KMS-11 (cell line): Measurements from ENCODE around the gene AP4M1.

Experiments
- H2AFZ ChIP-seq: fragments of 200-600 bp; sonication (generic); 2 replicates; pipeline ENCODE4 v1.6.1; 2016; ENCODE audit warnings: antibody characterized with exemption, mixed run types, low read depth
- H3K27ac ChIP-seq: fragments of 200-600 bp; sonication (generic); 2 replicates; pipeline ENCODE4 v1.6.1; 2016; ENCODE audit warnings: mild to moderate bottlenecking, mixed run types
- H3K27me3 ChIP-seq: fragments of 200-600 bp; sonication (generic); 2 replicates; pipeline ENCODE4 v1.6.1; 2017; ENCODE audit warnings: mild to moderate bottlenecking, low read depth, mixed run types, moderate library complexity; ENCODE audit not compliant: insufficient read depth
- H3K36me3 ChIP-seq: fragments of 200-600 bp; sonication (generic); 2 replicates; pipeline ENCODE4 v1.6.1; 2017; ENCODE audit warnings: mild to moderate bottlenecking, mixed run types; ENCODE audit not compliant: insufficient read depth
- H3K4me1 ChIP-seq: fragments of 200-600 bp; sonication (generic); 2 replicates; pipeline ENCODE4 v1.6.1; 2016; ENCODE audit warnings: mild to moderate bottlenecking, low read depth, mixed run types; ENCODE audit not compliant: poor library complexity, severe bottlenecking
- H3K4me2 ChIP-seq: fragments of 200-600 bp; sonication (generic); 2 replicates; pipeline ENCODE4 v1.7.0; 2016; ENCODE audit warnings: mild to moderate bottlenecking, mixed run types
- H3K4me3 ChIP-seq: fragments of 200-600 bp; sonication (generic); IDR thresholded peaks from 2 replicates; pipeline ENCODE4 v1.6.1; 2017; ENCODE audit warnings: low read depth, low read length, mixed read lengths; ENCODE audit not compliant: insufficient read depth
- H3K79me2 ChIP-seq: fragments of 200-600 bp; sonication (generic); 2 replicates; pipeline ENCODE4 v1.6.1; 2016; ENCODE audit warnings: low read depth, mixed run types; ENCODE audit not compliant: insufficient read depth
- H3K9ac ChIP-seq: fragments of 200-600 bp; sonication (generic); 2 replicates; pipeline ENCODE4 v1.6.1; 2016; ENCODE audit warnings: mild to moderate bottlenecking, mixed run types
- H4K20me1 ChIP-seq: fragments of 200-600 bp; sonication (generic); 2 replicates; pipeline ENCODE4 v1.6.1; 2016; ENCODE audit warnings: mild to moderate bottlenecking, mixed run types; ENCODE audit not compliant: insufficient read depth
- TF ChIP-seq, protein P1 (sequence below): fragments of 200-600 bp; sonication (generic); conservative IDR thresholded peaks from 2 replicates; pipeline ENCODE4 v1.6.1; 2017; ENCODE audit warnings: low read depth, mild to moderate bottlenecking, antibody characterized with exemption, low read length, moderate library complexity, mixed read lengths

AP4M1 gene

DNA sequence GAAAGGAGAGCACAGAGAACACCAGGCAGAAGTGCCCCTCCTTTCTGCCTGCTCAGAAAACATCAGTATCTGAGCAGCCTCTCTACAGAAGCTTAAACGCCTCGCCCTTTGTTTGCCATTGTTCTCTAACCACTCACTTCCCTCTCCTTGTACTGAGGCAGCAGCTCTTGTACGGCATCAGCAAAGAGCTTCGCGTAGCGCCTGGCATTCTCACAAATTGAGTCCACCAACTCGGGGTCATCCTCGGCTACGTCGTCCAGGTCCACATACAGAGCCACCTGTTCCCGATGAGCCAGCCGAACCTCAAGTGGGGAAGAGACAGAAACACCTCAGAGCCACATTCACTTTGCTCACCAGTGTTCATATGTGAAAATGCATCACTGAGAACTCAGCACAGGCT, 2.0 kb upstream of the AP4M1 start:
- peak overlapping the region; percentile 70 for H3K4me2 ChIP-seq
- H3K4me3 ChIP-seq, result no peak overlapping the region
- no peaks in the 10 kb centered on the region for H3K27me3 ChIP-seq
- no peak overlapping the region for H2AFZ ChIP-seq
- peaks cover 42% of the 10 kb centered on the region; the same call in 1 of the 2 replicates for H3K36me3 ChIP-seq
- H3K9ac ChIP-seq, result no peak overlapping the region
- no peak overlapping the region for H3K27ac ChIP-seq
- H4K20me1 ChIP-seq, result 0 out of 2 replicates have a peak, but pooled peaks cover 5% of the 10 kb centered on the region
- peaks cover 45% of the 10 kb centered on the region for H3K79me2 ChIP-seq
- TF ChIP-seq, protein P1, sequence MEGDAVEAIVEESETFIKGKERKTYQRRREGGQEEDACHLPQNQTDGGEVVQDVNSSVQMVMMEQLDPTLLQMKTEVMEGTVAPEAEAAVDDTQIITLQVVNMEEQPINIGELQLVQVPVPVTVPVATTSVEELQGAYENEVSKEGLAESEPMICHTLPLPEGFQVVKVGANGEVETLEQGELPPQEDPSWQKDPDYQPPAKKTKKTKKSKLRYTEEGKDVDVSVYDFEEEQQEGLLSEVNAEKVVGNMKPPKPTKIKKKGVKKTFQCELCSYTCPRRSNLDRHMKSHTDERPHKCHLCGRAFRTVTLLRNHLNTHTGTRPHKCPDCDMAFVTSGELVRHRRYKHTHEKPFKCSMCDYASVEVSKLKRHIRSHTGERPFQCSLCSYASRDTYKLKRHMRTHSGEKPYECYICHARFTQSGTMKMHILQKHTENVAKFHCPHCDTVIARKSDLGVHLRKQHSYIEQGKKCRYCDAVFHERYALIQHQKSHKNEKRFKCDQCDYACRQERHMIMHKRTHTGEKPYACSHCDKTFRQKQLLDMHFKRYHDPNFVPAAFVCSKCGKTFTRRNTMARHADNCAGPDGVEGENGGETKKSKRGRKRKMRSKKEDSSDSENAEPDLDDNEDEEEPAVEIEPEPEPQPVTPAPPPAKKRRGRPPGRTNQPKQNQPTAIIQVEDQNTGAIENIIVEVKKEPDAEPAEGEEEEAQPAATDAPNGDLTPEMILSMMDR, result no peak
- H3K4me1 ChIP-seq, result peaks cover 14% of the 10 kb centered on the region

DNA sequence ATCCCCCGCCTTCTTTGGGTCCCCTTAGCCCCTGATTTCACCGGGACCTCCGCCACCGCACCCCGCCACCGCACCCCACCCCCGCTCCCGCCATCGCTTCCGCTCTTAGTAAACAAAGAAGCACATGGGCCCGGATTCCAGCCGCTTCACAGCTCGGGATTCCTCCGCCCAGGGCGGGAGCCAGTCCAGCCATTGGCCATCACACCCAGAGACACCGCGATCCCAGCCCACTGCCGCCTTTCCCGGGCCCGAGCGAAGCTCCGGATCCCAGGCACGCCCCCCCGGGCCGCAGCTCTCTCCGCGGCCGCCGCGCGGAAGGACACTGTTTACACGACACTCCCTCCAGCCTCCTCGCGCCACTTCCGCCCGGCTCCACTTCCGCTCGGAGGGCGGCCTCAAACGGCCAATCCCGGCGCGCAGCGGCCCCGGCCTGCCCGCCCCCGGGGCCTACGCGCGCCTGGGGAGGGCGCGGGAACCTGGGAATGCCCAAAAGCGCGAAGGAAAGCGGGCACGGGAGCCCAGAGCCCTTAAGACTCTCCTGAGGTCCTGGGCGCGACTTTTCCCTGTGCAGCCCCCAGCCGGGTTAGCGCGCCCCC, 925 bp upstream of the AP4M1 start:
- Histone ChIP-seq H3K79me2 (peaks cover 45% of the 10 kb centered on the region), H3K36me3 (peaks cover 34% of the 10 kb centered on the region; the same call in 1 of the 2 replicates), H3K4me2 (peak overlapping the region; percentile 70), H3K4me1 (peaks cover 14% of the 10 kb centered on the region), H4K20me1 (0 out of 2 replicates have a peak, but pooled peaks cover 5% of the 10 kb centered on the region), H3K27me3 (no peaks in the 10 kb centered on the region), H2AFZ (peak overlapping the region; percentile 36; the same call in 1 of the 2 replicates), H3K9ac (peak overlapping the region; percentile 100), H3K27ac (peak overlapping the region; percentile 98), H3K4me3 (peak overlapping the region; percentile 73)
- TF ChIP-seq, protein P1, result no peak

DNA sequence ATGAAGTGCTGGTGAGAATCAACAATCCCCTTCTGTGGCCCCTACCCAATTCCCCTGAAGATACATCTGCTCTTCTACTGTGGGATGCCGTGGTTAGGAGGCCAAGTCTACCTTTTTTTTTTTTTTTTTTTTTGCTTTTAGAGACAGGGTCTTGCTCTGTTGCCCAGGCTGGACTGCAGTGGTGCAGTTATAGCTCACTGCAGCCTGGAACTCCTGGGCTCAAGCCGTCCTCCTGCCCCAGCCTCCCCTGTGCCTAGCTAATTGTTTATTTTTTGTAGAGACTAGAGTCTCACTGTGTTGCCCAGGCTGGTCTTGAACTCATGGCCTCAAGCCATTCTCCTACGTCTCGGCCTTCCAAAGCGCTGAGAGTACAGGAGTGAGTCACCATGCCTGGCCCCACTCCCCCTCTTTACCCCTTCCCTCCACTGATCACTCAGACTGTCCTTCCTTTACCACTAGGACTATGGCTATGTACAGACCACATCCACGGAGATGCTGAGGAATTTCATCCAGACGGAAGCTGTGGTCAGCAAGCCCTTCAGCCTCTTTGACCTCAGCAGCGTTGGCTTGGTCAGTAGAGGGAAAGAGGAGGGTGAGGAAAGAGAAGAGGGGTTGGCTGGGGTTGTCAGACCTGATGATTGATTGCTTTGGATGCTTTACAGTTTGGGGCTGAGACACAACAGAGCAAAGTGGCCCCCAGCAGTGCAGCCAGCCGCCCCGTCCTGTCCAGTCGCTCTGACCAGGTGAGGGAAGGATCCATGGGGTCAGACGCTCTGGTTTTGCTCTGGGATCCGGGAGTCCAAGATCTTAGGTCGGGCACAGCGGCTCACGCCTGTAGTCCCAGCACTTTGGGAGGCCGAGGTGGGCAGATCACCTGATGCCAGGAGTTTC, 1.8 kb downstream of the AP4M1 start:
- peaks cover 16% of the 10 kb centered on the region; the same call in 1 of the 2 replicates for H3K36me3 ChIP-seq
- no peak overlapping the region for H3K27ac ChIP-seq
- peak overlapping the region; percentile 75; the same call in 1 of the 2 replicates for H3K4me2 ChIP-seq
- no peaks in the 10 kb centered on the region for H3K27me3 ChIP-seq
- TF ChIP-seq, protein P1, result no peak
- no peak overlapping the region for H3K4me3 ChIP-seq
- peaks cover 14% of the 10 kb centered on the region for H3K4me1 ChIP-seq
- H3K79me2 ChIP-seq, result peaks cover 34% of the 10 kb centered on the region
- no peak overlapping the region for H3K9ac ChIP-seq
- H4K20me1 ChIP-seq, result 0 out of 2 replicates have a peak, but pooled peaks cover 5% of the 10 kb centered on the region
- no peak overlapping the region for H2AFZ ChIP-seq

DNA sequence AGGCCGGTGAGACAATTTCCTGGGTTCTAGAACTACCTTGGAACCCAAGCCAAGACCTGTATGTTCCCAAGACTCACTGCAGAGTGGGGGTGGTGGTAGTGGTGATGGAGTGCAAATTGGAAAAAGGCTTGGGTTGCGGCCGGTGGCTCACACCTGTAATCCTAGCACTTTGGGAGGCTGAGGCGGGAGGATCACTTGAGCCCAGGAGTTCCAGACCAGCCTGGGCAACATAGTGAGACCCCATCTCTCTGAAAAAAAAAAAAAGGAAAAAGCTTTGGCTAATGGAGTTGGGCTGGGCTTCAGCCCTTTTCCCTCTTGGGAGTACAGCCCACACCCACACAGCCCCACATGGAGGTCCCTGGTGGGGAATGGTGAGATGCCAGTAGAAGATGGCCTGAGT, 4.1 kb downstream of the AP4M1 start:
- H3K27me3 ChIP-seq, result no peaks in the 10 kb centered on the region
- TF ChIP-seq, protein P1, result no peak
- H3K4me2 ChIP-seq, result no peak overlapping the region
- peaks cover 7% of the 10 kb centered on the region for H3K4me1 ChIP-seq
- no peaks in the 10 kb centered on the region for H4K20me1 ChIP-seq
- H3K27ac ChIP-seq, result no peak overlapping the region
- H3K4me3 ChIP-seq, result no peak overlapping the region
- peaks cover 10% of the 10 kb centered on the region for H3K79me2 ChIP-seq
- H3K36me3 ChIP-seq, result no peaks in the 10 kb centered on the region; the same call in 1 of the 2 replicates
- H3K9ac ChIP-seq, result no peak overlapping the region
- no peak overlapping the region for H2AFZ ChIP-seq
